SU-DHL-6 (cell line): ENCODE data around the gene SLC35F1.

Experiments
- EZH2phosphoT487 ChIP-seq: fragments of 200-600 bp; sonication (generic), shearing (Covaris generic); conservative IDR thresholded peaks from 2 replicates; pipeline ENCODE4 v1.6.1; 2018; ENCODE audit warnings: mild to moderate bottlenecking, antibody characterized with exemption, low read length, moderate library complexity, mixed read lengths
- TF ChIP-seq, protein P1 (sequence below): fragments of 200-600 bp; sonication (generic); IDR thresholded peaks from one replicate; pipeline ENCODE4 v1.5.1; 2017; ENCODE audit warnings: antibody characterized with exemption, mild to moderate bottlenecking, low read length, moderate library complexity; ENCODE audit not compliant: insufficient read depth, poor library complexity, severe bottlenecking

DNA sequence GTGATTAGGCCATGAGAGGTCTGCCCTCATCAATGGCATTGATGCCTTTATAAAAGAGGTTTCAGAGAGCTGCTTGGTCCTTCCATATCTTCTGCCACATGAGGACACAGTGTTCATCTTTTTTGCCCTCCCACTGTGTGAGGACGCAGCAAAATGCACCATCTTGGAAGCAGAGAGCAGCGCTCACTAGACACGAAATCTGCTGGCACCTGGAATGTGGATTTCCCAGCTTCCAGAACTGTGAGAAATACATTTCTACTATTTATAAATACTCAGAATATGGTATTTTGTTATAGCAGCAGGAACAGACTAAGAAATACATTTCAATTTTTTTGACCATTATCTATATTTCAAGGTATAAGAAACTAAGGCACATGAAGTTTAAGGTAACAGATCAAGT lies 24.9 kb downstream of the SLC35F1 start:
- TF ChIP-seq, protein P1, sequence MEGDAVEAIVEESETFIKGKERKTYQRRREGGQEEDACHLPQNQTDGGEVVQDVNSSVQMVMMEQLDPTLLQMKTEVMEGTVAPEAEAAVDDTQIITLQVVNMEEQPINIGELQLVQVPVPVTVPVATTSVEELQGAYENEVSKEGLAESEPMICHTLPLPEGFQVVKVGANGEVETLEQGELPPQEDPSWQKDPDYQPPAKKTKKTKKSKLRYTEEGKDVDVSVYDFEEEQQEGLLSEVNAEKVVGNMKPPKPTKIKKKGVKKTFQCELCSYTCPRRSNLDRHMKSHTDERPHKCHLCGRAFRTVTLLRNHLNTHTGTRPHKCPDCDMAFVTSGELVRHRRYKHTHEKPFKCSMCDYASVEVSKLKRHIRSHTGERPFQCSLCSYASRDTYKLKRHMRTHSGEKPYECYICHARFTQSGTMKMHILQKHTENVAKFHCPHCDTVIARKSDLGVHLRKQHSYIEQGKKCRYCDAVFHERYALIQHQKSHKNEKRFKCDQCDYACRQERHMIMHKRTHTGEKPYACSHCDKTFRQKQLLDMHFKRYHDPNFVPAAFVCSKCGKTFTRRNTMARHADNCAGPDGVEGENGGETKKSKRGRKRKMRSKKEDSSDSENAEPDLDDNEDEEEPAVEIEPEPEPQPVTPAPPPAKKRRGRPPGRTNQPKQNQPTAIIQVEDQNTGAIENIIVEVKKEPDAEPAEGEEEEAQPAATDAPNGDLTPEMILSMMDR, result no peak
- no peak for TF ChIP-seq EZH2phosphoT487
